ENCODE results near the gene CCT5.
"Not testable (repeated sequence)": the region's sequence is repeated elsewhere in the genome, so short reads cannot be mapped to it uniquely, and the experiment has no call there.

CCT5 gene

GRCh38 chr5:10275460-10275859 lies 25.4 kb downstream of the CCT5 start:
- DNase-seq (ENCODE audit: insufficient read length, low spot score) = no peak
- FAIRE-seq = no peak

GRCh38 chr5:10275991-10276390 lies 25.9 kb downstream of the CCT5 start:
- FAIRE-seq = no peak
- DNase-seq (ENCODE audit: insufficient read length, low spot score) = no peak

- no peak for FAIRE-seq
- DNase-seq (ENCODE audit: insufficient read length, low spot score) = no peak
Observed at GRCh38 chr5:10276691-10277090, 26.6 kb downstream of the CCT5 start.

- DNase-seq (ENCODE audit: insufficient read length, low spot score) (no peak), FAIRE-seq (no peak)
Observed at GRCh38 chr5:10277773-10278630, 27.9 kb downstream of the CCT5 start.

GRCh38 chr5:10278658-10279279 lies 28.7 kb downstream of the CCT5 start:
- FAIRE-seq = no peak
- no peak for DNase-seq (ENCODE audit: insufficient read length, low spot score)

- DNase-seq (ENCODE audit: insufficient read length, low spot score) (no peak), FAIRE-seq (no peak)
Observed at GRCh38 chr5:10279328-10279727, 29.2 kb downstream of the CCT5 start.

GRCh38 chr5:10279925-10280720 lies 30.0 kb downstream of the CCT5 start:
- no peak for FAIRE-seq
- DNase-seq (ENCODE audit: insufficient read length, low spot score) = no peak

GRCh38 chr5:10283927-10284635 lies 34.0 kb downstream of the CCT5 start:
- FAIRE-seq (peak; percentile 82), DNase-seq (ENCODE audit: insufficient read length, low spot score) (peak; percentile 73)

GRCh38 chr5:10285362-10285761 lies 35.3 kb downstream of the CCT5 start:
- DNase-seq (ENCODE audit: insufficient read length, low spot score); FAIRE-seq: not testable (repeated sequence)

- FAIRE-seq (no peak), DNase-seq (ENCODE audit: insufficient read length, low spot score) (no peak)
Observed at GRCh38 chr5:10286162-10286861, 36.2 kb downstream of the CCT5 start.

- DNase-seq (ENCODE audit: insufficient read length, low spot score) = no peak
- no peak for FAIRE-seq
Observed at GRCh38 chr5:10286862-10287227, 36.8 kb downstream of the CCT5 start.

- peak; percentile 26 for FAIRE-seq
Observed at GRCh38 chr5:10288592-10289219, 38.6 kb downstream of the CCT5 start.

GRCh38 chr5:10289353-10289752 lies 39.3 kb downstream of the CCT5 start:
- DNase-seq (ENCODE audit: insufficient read length, low spot score) (no peak), FAIRE-seq (no peak)

More at GRCh38 chr5:10288592-10289219, 38.6 kb downstream of the CCT5 start:
- no peak for DNase-seq (ENCODE audit: insufficient read length, low spot score)

- no peak for FAIRE-seq
- no peak for DNase-seq (ENCODE audit: insufficient read length, low spot score)
Observed at GRCh38 chr5:10289991-10290390, 39.9 kb downstream of the CCT5 start.

GRCh38 chr5:10290438-10290837 lies 40.4 kb downstream of the CCT5 start:
- FAIRE-seq (no peak), DNase-seq (ENCODE audit: insufficient read length, low spot score) (no peak)

- DNase-seq (ENCODE audit: insufficient read length, low spot score) = no peak
- no peak for FAIRE-seq
Observed at GRCh38 chr5:10291692-10292339, 41.7 kb downstream of the CCT5 start.

- DNase-seq (ENCODE audit: insufficient read length, low spot score) (no peak), FAIRE-seq (no peak)
Observed at GRCh38 chr5:10293907-10294662, 44.0 kb downstream of the CCT5 start.

GRCh38 chr5:10295619-10296326 lies 45.7 kb downstream of the CCT5 start:
- DNase-seq (ENCODE audit: insufficient read length, low spot score) = no peak
- FAIRE-seq = no peak
